HepG2 (cell line): ENCODE results near the gene IQGAP2. TPM values are rescaled to one million over a fixed set of nuclear protein-coding genes. Genes with fewer than 3 reads are reported as not detected.

Source experiments
- ATAC-seq: fragments of 200-7000 bp; cut with Tn5 transposase; 3 replicates; pipeline ENCODE4 v1.9.1; 2020; ENCODE audit warnings: mild to moderate bottlenecking, moderate library complexity
- BruUV-seq: library from RNA; stranded (reverse); fragments of 400-500 nt; replicated peaks from 2 replicates; lab custom pipeline; 2021; lab: Mats Ljungman, UMichigan
- CTCF ChIA-PET: fragments of 300-600 bp; formaldehyde crosslinking; extraction: SDS; loops from one replicate; lab custom pipeline; 2021; ENCODE audit warnings: low total read pairs, inconsistent platforms, low intra/inter-chr PET ratio; lab: Yijun Ruan, JAX
- POLR2A ChIA-PET: fragments of 350-600 bp; sonication (Branson Sonifier 250); formaldehyde crosslinking; loops from one replicate; lab custom pipeline; 2020; ENCODE audit warnings: antibody characterized with exemption, inconsistent platforms; lab: Yijun Ruan, JAX
- DNase-seq: peaks from one replicate; pipeline ENCODE4 v3.0.0-alpha.2; 2015; ENCODE audit warnings: low spot score
- FAIRE-seq: peaks from 3 replicates; lab custom pipeline; 2011; peaks lifted over from hg19 to GRCh38; lab: Jason Lieb, UNC
- H2AFZ ChIP-seq: one replicate; pipeline ENCODE4 v1.6.1; 2011; ENCODE audit warnings: low read length, inconsistent platforms
- H3K27ac ChIP-seq: fragments of 300-600 bp; 3 replicates; pipeline ENCODE4 v1.8.0; 2011; ENCODE audit warnings: mixed run types, mild to moderate bottlenecking, mixed read lengths, low read length, inconsistent platforms; ENCODE audit not compliant: insufficient read depth; ENCODE audit errors: extremely low read length
- H3K27me3 ChIP-seq, 2 experiments: fragments of 200-600 bp in 1 of 2; 2 replicates in 1 of 2; 3 replicates in 1 of 2; pipeline versions ENCODE4 v1.6.0 to v1.8.0; 2011; ENCODE audit warnings: low read length in 2 of 2, mild to moderate bottlenecking in 2 of 2, moderate library complexity in 2 of 2, inconsistent platforms in 1 of 2; ENCODE audit not compliant: insufficient read depth in 2 of 2, control insufficient read depth in 1 of 2
- H3K36me3 ChIP-seq, 2 experiments: fragments of 200-600 bp in 1 of 2; replicated peaks in 1 of 2; 2 replicates in 1 of 2; 3 replicates in 1 of 2; pipeline versions ENCODE4 v1.5.1 to v1.8.0; 2011; ENCODE audit warnings: low read length in 2 of 2, inconsistent platforms in 1 of 2; ENCODE audit not compliant: insufficient read depth in 2 of 2, control insufficient read depth in 1 of 2
- H3K4me1 ChIP-seq: 2 replicates; pipeline ENCODE4 v1.5.1; 2012; ENCODE audit warnings: low read length, inconsistent platforms; ENCODE audit not compliant: insufficient read depth
- H3K4me2 ChIP-seq: 2 replicates; pipeline ENCODE4 v1.6.0; 2011; ENCODE audit warnings: low read depth, low read length, inconsistent platforms
- H3K4me3 ChIP-seq, 3 experiments: fragments of 200-600 bp in 1 of 3; sonication (generic), shearing (Covaris generic) in 1 of 3; replicated peaks in 1 of 3; 2 replicates each; pipeline ENCODE4 v1.5.1; 2011 to 2016; ENCODE audit warnings: low read length in 3 of 3, inconsistent platforms in 2 of 3, low read depth in 2 of 3, mild to moderate bottlenecking in 2 of 3, control low read depth in 1 of 3, mixed read lengths in 1 of 3; ENCODE audit not compliant: insufficient read depth in 1 of 3
- H3K79me2 ChIP-seq: one replicate; pipeline ENCODE4 v1.6.1; 2011; ENCODE audit warnings: low read length, inconsistent platforms; ENCODE audit not compliant: insufficient read depth
- H3K9ac ChIP-seq: 2 replicates; pipeline ENCODE4 v1.6.0; 2011; ENCODE audit warnings: mild to moderate bottlenecking, low read depth, low read length, inconsistent platforms; ENCODE audit not compliant: insufficient read depth
- H3K9me3 ChIP-seq: 2 replicates; pipeline ENCODE4 v1.5.1; 2012; ENCODE audit warnings: mild to moderate bottlenecking, low read length
- H4K20me1 ChIP-seq: 2 replicates; pipeline ENCODE4 v1.6.0; 2011; ENCODE audit warnings: inconsistent platforms, mild to moderate bottlenecking, low read length, moderate library complexity; ENCODE audit not compliant: insufficient read depth
- ASH2L ChIP-seq: fragments of 300-600, 200-600 bp; sonication (generic); IDR thresholded peaks from 2 replicates; pipeline ENCODE4 v1.7.0; 2017; ENCODE audit warnings: low read depth, mild to moderate bottlenecking, moderate library complexity, mixed read lengths, low read length; ENCODE audit not compliant: insufficient read length
- GATA4 ChIP-seq: sonication (generic); IDR thresholded peaks from 2 replicates; pipeline ENCODE4 v1.6.1; 2016; ENCODE audit warnings: antibody characterized with exemption, low read depth, borderline replicate concordance
- GTF3A ChIP-seq: sonication (generic); formaldehyde crosslinking; conservative IDR thresholded peaks from 2 replicates; pipeline ENCODE4 v1.4.0; 2020; ENCODE audit warnings: mild to moderate bottlenecking, missing genetic modification reagents
- HOXA3 ChIP-seq: sonication (generic); formaldehyde crosslinking; IDR thresholded peaks from 2 replicates; pipeline ENCODE4 v1.5.0; 2020; ENCODE audit warnings: missing genetic modification reagents
- HOXA7 ChIP-seq: sonication (generic); formaldehyde crosslinking; IDR thresholded peaks from 2 replicates; pipeline ENCODE4 v1.8.1; 2022; ENCODE audit warnings: mild to moderate bottlenecking, missing genetic modification reagents, moderate library complexity
- RELA ChIP-seq: sonication (generic); formaldehyde crosslinking; IDR thresholded peaks from 2 replicates; pipeline ENCODE4 v1.4.0; 2020; ENCODE audit warnings: missing genetic modification reagents
- RFX5 ChIP-seq: IDR thresholded peaks from 2 replicates; pipeline ENCODE4 v1.6.1; 2011; ENCODE audit warnings: low read depth, low read length, improper control_type of control experiment
- WIZ ChIP-seq: sonication (generic); formaldehyde crosslinking; IDR thresholded peaks from 2 replicates; pipeline ENCODE4 v1.5.1; 2020; ENCODE audit warnings: mild to moderate bottlenecking, missing genetic modification reagents
- ZKSCAN8 ChIP-seq: IDR thresholded peaks from 2 replicates; pipeline ENCODE4 v1.6.1; 2016; ENCODE audit warnings: borderline replicate concordance, missing genetic modification reagents, missing compliant biosample characterization
- ZMYM3 ChIP-seq: sonication (generic); formaldehyde crosslinking; IDR thresholded peaks from 2 replicates; pipeline ENCODE4 v1.5.1; 2020; ENCODE audit warnings: mild to moderate bottlenecking, missing genetic modification reagents
- ZNF234 ChIP-seq: sonication (generic); formaldehyde crosslinking; conservative IDR thresholded peaks from 2 replicates; pipeline ENCODE4 v1.5.1; 2020; ENCODE audit warnings: mild to moderate bottlenecking, missing genetic modification reagents
- ZNF333 ChIP-seq: sonication (generic); formaldehyde crosslinking; IDR thresholded peaks from 2 replicates; pipeline ENCODE4 v1.4.0; 2020; ENCODE audit warnings: mild to moderate bottlenecking, missing genetic modification reagents, borderline replicate concordance
- ZNF432 ChIP-seq: sonication (generic); formaldehyde crosslinking; IDR thresholded peaks from 2 replicates; pipeline ENCODE4 v1.5.0; 2020; ENCODE audit warnings: missing genetic modification reagents, mild to moderate bottlenecking, borderline replicate concordance
- ZNF543 ChIP-seq: sonication (generic); formaldehyde crosslinking; IDR thresholded peaks from 2 replicates; pipeline ENCODE4 v1.4.0; 2020; ENCODE audit warnings: mild to moderate bottlenecking, missing genetic modification reagents
- ZNF558 ChIP-seq: sonication (generic); formaldehyde crosslinking; IDR thresholded peaks from 2 replicates; pipeline ENCODE4 v1.9.0; 2022; ENCODE audit warnings: mild to moderate bottlenecking, missing genetic modification reagents, borderline replicate concordance
- ZNF713 ChIP-seq: sonication (generic); formaldehyde crosslinking; IDR thresholded peaks from 2 replicates; pipeline ENCODE4 v1.4.0; 2020; ENCODE audit warnings: mild to moderate bottlenecking, missing genetic modification reagents
- ZNF777 ChIP-seq: sonication (generic); formaldehyde crosslinking; IDR thresholded peaks from 2 replicates; pipeline ENCODE4 v1.4.0; 2020; ENCODE audit warnings: missing genetic modification reagents
- WGBS: methylation state at CpG from one replicate; pipeline ENCODE4 v1.1.6; 2017; ENCODE audit warnings: low lambda C conversion rate; 5-methylcytosine and 5-hydroxymethylcytosine counted together
- in situ Hi-C: cut with HindIII; loops from 2 replicates; pipeline ENCODE4 v1.10.0; 2017; ENCODE audit warnings: low pct_unique_long_range_greater_than_20kb; ENCODE audit not compliant: extremely low pct_ligation_motif_present
- intact Hi-C: fragments of 100-400 bp; cut with micrococcal nuclease; formaldehyde crosslinking; loops from one replicate; pipeline ENCODE4 v1.10.0; 2022; ENCODE audit not compliant: unreplicated experiment
- polyA plus RNA-seq, 8 experiments: library from polyadenylated mRNA; depleted of rRNA in 3 of 8; stranded (reverse) in 7 of 8; unstranded in 1 of 8; fragments of >200 nt; fragmentation: Illumina TruSeq in 4 of 8; extraction: Trizol in 4 of 8; gene quantifications; 2 replicates each; pipeline versions ENCODE4 v1.2.1 to v1.2.3, GENCODE V29; 2011 to 2016; ENCODE audit warnings: low read depth in 4 of 8, missing spikeins in 1 of 8, mixed read lengths in 1 of 8; ENCODE audit not compliant: insufficient read depth in 1 of 8
- total RNA-seq, 5 experiments: library from RNA; depleted of rRNA; stranded (reverse); fragments of >200 nt; fragmentation: Illumina TruSeq; extraction: Trizol; gene quantifications; 2 replicates each; pipeline ENCODE4 v1.2.3, GENCODE V29; 2016; ENCODE audit warnings: low read depth in 1 of 5
- TF ChIP-seq, protein P1 (sequence below): sonication (generic); formaldehyde crosslinking; conservative IDR thresholded peaks from 2 replicates; pipeline ENCODE4 v1.4.0; 2020; ENCODE audit warnings: missing genetic modification reagents
- TF ChIP-seq, protein P2 (sequence below): sonication (generic); formaldehyde crosslinking; IDR thresholded peaks from 2 replicates; pipeline ENCODE4 v1.4.0; 2020; ENCODE audit warnings: missing genetic modification reagents

Gene IQGAP2
- total and polyA plus RNA-seq, 2 of the 13 experiments (the other 11 are each of a cell fraction or from before 2014, with no cell fraction given): 35.2 to 83.3 TPM

DNA sequence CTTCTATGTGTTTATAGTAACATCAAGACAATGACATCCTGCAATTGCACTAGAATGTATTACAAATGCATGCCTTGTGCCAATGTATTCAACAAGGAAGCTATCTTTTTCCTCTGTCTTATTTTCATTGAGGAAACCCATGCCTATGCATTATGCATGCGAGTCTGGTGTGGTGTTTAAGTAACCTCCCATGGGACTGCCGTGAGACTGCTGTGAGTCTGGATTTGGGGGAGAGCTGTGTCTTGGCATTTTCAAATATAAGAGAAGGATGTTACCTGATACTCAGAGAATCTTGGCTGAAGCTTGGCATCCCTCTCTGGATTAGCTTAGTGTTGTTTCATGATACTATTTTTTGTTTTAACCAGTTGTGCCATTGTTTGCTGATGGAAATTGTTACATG lies 121.8 kb downstream of the IQGAP2 start:
- Histone ChIP-seq H3K9me3 (no peaks in the 10 kb centered on the region), H3K9ac (no peak overlapping the region), H2AFZ (no peak overlapping the region), H4K20me1 (no peaks in the 10 kb centered on the region), H3K79me2 (peaks cover 33% of the 10 kb centered on the region), H3K27me3 (no peaks in the 10 kb centered on the region), H3K27ac (no peak overlapping the region), H3K4me1 (peaks cover 58% of the 10 kb centered on the region), H3K4me2 (no peak overlapping the region), H3K4me3 (no peak overlapping the region)
- no peak for ATAC-seq
- CTCF ChIA-PET: no interaction called here
- no TSS peak for BruUV-seq
- FAIRE-seq: no peak
- in situ Hi-C loops: no loop called here
- WGBS: 100% methylated on average over 2 of the region's 2 CpGs
- DNase-seq: no peak
- POLR2A ChIA-PET: no interaction called here
- TF ChIP-seq ZNF333 (no peak), ZNF543 (CRISPR knock-in tag) (no peak), ZNF558 (no peak), HOXA3 (no peak), ZNF713 (no peak), RFX5 (no peak), ZNF234 (CRISPR knock-in tag) (no peak), ZNF777 (no peak), ZNF432 (CRISPR knock-in tag) (no peak), ASH2L (no peak), ZKSCAN8 (no peak), WIZ (CRISPR knock-in tag) (no peak), ZMYM3 (CRISPR knock-in tag) (no peak), GTF3A (CRISPR knock-in tag) (no peak), GATA4 (no peak), RELA (CRISPR knock-in tag) (no peak), HOXA7 (no peak)
- TF ChIP-seq, protein P1, sequence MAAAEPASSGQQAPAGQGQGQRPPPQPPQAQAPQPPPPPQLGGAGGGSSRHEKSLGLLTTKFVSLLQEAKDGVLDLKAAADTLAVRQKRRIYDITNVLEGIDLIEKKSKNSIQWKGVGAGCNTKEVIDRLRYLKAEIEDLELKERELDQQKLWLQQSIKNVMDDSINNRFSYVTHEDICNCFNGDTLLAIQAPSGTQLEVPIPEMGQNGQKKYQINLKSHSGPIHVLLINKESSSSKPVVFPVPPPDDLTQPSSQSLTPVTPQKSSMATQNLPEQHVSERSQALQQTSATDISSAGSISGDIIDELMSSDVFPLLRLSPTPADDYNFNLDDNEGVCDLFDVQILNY: no peak
- TF ChIP-seq, protein P2, sequence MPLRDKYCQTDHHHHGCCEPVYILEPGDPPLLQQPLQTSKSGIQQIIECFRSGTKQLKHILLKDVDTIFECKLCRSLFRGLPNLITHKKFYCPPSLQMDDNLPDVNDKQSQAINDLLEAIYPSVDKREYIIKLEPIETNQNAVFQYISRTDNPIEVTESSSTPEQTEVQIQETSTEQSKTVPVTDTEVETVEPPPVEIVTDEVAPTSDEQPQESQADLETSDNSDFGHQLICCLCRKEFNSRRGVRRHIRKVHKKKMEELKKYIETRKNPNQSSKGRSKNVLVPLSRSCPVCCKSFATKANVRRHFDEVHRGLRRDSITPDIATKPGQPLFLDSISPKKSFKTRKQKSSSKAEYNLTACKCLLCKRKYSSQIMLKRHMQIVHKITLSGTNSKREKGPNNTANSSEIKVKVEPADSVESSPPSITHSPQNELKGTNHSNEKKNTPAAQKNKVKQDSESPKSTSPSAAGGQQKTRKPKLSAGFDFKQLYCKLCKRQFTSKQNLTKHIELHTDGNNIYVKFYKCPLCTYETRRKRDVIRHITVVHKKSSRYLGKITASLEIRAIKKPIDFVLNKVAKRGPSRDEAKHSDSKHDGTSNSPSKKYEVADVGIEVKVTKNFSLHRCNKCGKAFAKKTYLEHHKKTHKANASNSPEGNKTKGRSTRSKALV (CRISPR knock-in tag): no peak
- TF ChIP-seq, all 625 proteins: peak for 0
- no peaks in the 10 kb centered on the region for H3K36me3 ChIP-seq
- intact Hi-C loops: loop anchor here (5.0 kb wide), 1 partner anchor 53 kb away; no protein-coding TSS in a partner anchor
